GM21423 (cell line): Measurements from ENCODE around the gene CA14.
A peak's percentile ranks its signal among the peaks of the same experiment; 100 is the strongest.
"Not testable (repeated sequence)": the region's sequence is repeated elsewhere in the genome, so short reads cannot be mapped to it uniquely, and the experiment has no call there.

Source experiments
- ATAC-seq: cut with Tn5 transposase; IDR thresholded peaks from one replicate; pipeline ENCODE4 v1.9.1; 2021; ENCODE audit warnings: mild to moderate bottlenecking, moderate library complexity; ENCODE audit not compliant: unreplicated experiment

Gene CA14

DNA sequence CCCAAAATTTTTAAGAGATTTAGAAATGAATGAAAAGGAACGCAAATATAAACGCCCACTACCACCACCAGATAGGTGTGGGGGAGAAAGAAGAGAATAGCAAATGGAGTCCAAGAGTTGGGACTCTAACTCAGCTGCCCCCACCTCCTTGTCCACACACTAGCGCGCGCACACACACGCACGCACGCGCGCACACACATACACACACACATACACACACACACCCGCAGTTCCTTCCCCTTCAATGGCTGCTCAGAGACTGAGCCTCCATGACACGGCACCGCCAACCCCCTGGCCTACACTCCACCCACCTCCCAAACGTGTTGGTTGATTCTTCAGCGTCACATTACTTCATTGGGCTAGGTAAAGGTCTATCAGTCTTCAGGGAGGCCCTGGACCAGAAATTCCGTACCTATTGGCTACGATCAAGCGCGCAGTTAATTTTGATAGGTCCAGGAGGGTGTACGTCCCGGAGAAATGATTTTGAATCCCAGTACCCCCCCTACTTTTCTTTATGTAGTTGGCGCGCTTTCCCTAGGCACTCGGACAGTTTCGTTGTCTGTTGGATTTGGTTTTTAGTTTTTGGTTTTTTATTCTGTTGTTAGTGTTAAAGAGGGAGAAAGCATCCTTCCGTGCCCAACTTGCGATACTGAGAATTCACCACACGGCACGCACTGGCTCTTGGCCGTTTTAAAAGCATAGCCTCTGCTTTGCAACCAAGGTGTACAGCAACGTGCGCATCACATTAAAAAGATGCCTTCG lies 21.5 kb upstream of the CA14 start, which contains the start of gene ANP32E:
ANP32E (minus strand) TSS at position 261 of the 762 bp plus-strand sequence. CDS start 326 bp downstream, outside the sequence.
- ATAC-seq: peak; percentile 86

- no peak for ATAC-seq
Measured at GRCh38 chr1:150236614-150237100, 20.9 kb upstream of the CA14 start.

GRCh38 chr1:150237176-150237575 lies 20.4 kb upstream of the CA14 start:
- ATAC-seq: not testable (repeated sequence)

DNA sequence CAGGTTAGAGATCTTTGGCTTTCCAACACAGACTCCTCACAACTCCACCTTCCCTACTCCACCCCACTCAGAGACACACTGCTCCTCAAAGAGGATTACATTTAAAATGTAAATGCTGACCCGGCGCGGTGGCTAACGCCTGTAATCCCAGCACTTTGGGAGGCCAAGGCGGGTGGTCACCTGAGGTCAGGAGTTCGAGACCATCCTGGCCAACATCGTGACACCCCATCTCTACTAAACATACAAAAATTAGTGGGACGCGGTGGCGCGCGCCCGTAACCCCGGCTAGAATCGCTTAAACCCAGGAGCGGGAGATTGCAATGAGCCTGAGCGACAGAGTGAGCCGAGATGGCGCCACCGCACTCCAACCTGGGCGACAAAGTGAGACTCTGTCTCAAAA lies 19.8 kb upstream of the CA14 start:
- no peak for ATAC-seq

GRCh38 chr1:150243003-150243402 lies 14.6 kb upstream of the CA14 start:
- ATAC-seq: no peak

GRCh38 chr1:150249936-150250335 lies 7.6 kb upstream of the CA14 start:
- ATAC-seq: no peak

DNA sequence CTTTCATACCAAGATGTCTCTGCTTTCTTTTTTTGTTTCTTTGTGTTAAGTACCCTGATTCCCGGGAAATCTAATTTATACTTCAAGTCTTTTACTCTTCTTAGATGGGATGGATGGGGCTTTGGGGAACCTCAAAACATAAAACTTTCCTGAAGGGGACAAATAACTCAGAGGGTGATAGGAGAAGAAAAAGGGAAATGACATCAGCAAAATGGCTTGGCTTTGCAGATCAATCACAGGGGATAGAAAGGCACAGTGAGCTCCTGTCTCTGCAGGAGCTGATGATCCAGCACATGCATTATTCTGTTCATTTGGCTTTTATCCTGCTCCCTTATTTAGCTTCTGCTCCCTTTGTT lies 1.4 kb upstream of the CA14 start:
- ATAC-seq: no peak

DNA sequence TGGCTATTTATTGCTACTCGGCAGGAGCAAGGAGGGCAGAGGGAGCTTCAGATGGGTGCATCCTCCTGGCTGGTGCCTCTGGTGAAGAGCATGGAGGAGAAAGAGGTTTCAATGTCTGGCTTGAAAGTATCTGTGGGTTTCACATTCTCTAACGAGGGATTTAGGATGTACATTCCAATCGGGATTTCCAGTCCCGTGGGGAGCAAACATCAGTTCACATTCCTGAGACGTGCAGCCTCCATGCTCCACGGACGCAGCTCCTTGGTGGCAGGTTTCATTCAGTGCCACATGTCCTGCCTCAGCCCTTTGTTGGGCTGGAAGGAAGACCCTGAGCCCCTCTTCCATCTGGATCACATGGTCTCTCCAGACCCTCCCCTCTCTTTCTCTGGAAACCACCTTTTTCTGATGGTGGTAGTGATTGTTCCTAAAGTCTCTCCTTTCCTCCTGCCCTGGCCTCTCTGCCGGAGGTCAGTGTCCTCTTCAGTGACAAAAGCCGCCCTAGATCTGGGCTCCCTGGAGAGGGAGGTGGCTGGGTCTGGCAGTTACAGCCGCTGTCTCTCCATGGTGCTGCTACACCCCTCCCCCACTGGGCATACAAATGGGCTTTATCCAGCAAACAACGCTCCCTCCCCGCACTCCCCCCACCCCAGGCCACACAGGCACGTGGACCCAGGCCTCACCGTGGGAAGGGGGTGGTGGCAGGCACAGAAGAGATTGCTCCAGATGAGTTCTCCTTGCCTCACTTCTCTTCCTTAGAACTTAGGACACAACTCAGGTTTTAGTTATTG lies 826 bp upstream of the CA14 start:
- no peak for ATAC-seq

- no peak for ATAC-seq
Measured at GRCh38 chr1:150259217-150259616, 1.6 kb downstream of the CA14 start.

GRCh38 chr1:150259758-150260669 lies 2.4 kb downstream of the CA14 start:
- no peak for ATAC-seq

DNA sequence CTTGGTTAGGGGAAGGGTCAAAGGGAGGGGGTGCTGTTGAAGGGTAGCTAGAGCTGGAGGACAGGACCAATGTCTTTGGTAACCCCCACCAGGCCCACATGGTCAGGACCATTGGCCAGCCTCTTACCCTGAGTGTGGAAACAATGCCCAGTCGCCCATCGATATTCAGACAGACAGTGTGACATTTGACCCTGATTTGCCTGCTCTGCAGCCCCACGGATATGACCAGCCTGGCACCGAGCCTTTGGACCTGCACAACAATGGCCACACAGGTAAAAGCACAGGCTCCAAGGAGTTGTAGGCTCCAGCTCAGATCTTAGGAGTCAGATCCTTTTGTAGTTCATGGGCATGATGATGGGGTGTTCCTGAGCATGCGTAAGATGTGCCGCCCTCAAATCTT lies 3.8 kb downstream of the CA14 start:
- ATAC-seq: no peak

DNA sequence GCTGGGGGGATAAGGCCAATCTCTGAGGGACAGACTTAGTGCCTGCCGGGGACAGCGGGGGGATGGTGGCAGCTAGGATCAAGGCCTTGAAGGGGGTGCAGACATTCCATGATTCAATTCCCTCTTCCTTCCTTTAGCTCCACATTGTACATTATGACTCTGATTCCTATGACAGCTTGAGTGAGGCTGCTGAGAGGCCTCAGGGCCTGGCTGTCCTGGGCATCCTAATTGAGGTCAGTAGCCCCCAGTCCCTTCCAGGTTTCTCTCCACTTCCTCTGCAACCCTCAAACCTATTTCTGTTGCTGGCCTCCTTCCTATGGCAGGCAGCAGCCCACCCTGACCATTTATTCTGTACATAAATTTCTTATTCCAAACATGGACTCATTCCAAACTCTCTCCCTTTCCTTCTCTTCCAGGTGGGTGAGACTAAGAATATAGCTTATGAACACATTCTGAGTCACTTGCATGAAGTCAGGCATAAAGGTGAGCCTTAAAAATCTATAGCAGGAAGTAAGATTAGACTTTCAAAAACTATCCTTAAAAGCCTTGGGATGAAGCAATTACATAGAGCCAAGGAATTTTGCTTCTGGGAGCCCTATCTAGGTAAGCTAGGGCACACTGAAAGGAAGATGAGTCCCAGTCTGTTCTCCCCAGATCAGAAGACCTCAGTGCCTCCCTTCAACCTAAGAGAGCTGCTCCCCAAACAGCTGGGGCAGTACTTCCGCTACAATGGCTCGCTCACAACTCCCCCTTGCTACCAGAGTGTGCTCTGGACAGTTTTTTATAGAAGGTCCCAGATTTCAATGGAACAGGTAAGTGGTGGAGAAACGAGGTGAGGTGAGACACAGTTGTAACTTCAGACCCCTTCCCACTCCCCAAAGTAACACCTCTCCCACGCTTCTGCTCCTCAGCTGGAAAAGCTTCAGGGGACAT lies 5.1 kb downstream of the CA14 start:
- no peak for ATAC-seq

DNA sequence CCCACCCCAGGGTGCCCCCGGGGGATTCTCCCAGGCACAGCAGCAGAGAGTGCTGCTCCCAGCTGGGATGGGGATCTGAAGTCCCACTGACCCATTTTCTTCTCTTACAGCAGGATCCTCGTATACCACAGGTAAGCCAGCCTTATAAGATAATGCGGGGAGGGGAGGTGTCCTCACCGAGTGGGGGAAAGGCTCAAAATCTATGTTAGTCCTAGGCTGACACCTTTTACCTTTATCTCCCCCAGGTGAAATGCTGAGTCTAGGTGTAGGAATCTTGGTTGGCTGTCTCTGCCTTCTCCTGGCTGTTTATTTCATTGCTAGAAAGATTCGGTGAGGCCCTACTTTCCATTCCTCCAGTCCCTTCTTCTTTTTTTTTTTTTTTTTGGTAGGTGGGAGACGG lies 6.0 kb downstream of the CA14 start:
- no peak for ATAC-seq

DNA sequence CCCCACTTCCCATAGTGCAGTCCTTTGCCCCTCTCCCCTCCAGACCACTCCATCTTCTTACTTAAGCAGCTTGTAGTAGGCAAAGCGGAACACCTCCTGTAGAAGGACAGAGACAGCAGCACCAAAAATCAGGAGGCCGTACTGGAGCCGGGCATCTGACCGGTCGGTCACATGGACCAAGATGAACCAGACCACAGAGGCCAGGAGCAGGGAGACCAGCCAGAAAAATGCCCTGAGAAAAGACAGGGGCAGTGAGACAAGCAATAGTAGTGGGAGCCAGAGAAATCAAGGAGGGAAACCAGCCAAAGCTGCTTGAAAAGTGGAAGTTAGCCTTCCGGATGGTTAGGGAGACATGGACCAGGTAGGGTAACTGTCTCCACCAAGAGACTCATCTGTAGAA lies 10.3 kb downstream of the CA14 start:
- ATAC-seq: no peak

DNA sequence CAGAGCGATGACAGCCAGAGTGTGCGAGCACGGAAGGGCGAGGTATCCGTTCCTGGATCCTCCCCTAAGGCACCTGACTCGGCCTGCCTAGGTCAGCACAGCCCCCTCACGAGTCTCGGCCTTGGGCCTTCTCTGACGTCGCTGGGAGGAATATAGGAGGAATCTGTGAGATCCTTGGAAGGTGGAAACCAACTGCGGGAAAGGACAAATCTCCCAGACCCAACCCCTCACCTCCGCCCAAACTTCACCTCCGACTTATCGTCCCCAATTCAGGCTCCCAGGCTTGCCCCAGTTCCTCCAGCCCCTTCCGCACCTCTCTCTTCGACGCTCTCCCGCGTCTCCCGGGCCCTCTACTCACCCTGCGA lies 10.7 kb downstream of the CA14 start:
- peak; percentile 11 for ATAC-seq

GRCh38 chr1:150268705-150269403 lies 11.3 kb downstream of the CA14 start, which contains the start of gene APH1A:
TSS of gene APH1A (minus strand) at chr1:150269016. CDS start at chr1:150268810, 206 bp downstream.
- peak; percentile 89 for ATAC-seq

- ATAC-seq: no peak
Measured at GRCh38 chr1:150269451-150269850, 11.9 kb downstream of the CA14 start.

- no peak for ATAC-seq
Measured at GRCh38 chr1:150271291-150271959, 13.9 kb downstream of the CA14 start.

DNA sequence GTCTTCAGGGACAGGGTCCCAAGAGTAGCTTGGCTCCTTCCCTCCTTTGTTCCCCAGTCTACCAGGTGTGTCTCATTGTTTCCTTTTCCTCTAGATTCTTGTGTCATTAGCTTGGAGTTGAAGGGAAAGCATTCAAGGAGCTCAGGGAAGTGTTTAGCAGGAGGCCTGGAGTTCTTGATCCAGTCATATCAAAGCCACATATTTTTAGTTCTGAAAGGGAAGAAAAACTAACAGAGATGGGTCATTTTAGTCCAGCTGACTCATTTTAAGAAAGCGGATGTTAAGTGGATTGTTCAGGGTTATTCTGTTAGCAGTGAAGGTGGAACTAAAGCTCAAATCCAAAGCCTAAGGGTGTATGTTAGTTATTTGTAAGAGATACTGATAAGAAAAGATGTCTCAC lies 15.7 kb downstream of the CA14 start:
- no peak for ATAC-seq
